Hematopoietic multipotent progenitor cell treated with erythropoietin and hydrocortisone succinate and interleukin-3 and kit ligand, for 6 days (in vitro differentiated cells): ENCODE results near the gene ABHD14A.
A peak's percentile ranks its signal among the peaks of the same experiment; 100 is the strongest.

Source experiments
- DNase-seq: peaks from one replicate; pipeline ENCODE4 v3.0.0-alpha.2; 2015

The ABHD14A gene

GRCh38 chr3:51997172-51997571, 22.3 kb downstream of the ABHD14A start:
- no peak for DNase-seq

- no peak for DNase-seq
Measured at GRCh38 chr3:51997935-51998596, 23.2 kb downstream of the ABHD14A start.

DNA sequence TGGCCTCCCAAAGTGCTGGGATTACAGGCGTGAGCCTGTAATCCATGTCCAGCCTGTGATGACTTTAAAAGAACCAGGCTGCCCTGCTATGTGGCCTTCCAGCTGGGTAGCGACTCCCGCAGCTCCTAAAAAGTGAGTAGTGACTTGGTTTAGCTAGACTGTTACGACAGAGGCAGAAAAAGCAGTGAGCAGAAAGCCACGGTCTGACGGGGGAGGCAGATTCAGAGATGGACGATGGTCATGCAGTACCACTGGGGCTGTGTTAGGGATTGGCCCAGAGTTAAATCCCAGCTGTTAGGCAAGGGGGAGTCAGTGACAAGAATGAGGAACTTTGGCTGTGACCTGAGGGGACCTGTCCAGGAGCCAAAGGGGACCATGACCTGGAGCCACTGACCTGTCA, 23.9 kb downstream of the ABHD14A start:
- no peak for DNase-seq

DNA sequence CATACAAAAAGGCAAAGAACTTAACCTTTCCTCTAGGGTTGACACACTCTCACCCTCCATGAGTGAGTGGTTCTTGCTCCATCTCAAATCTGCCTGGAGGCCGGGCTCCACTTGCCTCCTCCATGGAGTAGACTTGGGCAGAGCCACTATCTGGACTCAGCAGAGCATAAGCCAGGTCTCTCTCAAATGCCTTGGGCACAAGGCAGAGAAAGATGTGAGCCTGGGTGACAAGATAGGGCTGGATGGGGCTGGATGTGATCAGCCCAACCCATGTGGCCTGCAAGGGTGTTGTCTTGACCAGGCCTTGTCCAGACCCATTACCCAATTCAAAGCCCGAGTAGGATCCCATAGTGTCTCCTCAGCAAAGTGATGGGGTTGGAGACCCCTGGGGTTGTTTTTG, 25.0 kb downstream of the ABHD14A start:
- DNase-seq, result peak; percentile 85

GRCh38 chr3:52001443-52001974, 26.6 kb downstream of the ABHD14A start:
- peak; percentile 86 for DNase-seq

DNA sequence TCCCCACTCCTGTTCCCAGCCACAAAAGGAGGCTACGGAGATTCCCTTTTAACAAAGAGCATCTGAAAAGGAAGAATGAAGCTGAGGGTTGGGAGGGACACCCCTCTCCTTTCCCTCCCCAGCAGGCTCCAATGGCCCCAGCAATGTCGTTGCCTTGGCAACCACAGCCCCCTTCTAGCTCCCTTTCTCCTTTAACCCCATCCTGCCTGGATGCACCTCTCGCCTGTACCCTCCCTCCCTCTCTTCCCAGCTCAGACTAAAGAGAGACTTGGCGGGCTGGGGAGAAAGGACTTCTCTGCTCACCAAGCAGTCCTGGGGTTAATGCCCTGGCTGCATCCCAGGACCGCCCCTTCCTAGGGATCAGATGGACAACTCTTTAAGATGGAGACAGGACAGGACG, 27.9 kb downstream of the ABHD14A start:
- DNase-seq, result no peak

GRCh38 chr3:52004163-52004787, 29.4 kb downstream of the ABHD14A start:
- peak; percentile 38 for DNase-seq

- no peak for DNase-seq
Measured at GRCh38 chr3:52004906-52005395, 30.1 kb downstream of the ABHD14A start.

DNA sequence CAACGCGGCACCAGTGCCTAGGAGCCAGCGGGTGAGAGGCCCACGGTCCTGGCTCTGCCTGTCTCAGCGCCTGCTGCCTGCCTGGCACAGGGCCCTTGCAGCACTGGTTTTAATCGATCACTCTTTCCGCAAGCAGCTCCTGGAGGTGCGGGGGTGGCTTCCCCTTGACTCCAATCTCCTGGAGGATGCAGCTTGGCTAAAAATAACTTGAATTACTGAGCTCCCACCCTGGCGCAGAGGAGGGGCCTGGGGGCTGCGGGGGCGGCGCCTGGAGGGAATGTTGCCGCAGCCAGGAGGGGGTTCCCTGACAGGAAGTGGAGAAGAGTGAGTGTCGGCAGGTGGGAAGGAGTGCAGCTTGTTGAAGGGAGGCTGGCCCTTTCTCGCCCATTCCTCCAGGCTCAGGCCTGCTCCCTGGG, 30.7 kb downstream of the ABHD14A start:
- DNase-seq, result no peak

GRCh38 chr3:52006017-52006819, 31.4 kb downstream of the ABHD14A start:
- peak; percentile 61 for DNase-seq

DNA sequence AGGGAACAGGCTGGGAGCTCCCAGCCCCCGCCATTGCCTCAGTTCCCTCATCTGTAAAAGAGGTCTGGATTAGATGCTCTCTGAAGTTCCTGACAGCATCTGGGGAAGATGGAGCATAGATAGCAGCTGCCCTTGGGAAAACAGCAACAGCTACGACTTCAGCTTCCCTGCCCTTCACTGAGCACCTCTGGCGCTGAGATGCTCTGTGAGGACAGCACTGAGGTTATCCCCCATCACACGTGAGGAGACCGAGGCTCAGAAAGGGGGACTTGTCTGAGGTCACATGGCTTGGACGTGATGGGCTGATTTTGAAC, 31.9 kb downstream of the ABHD14A start:
- DNase-seq, result no peak

DNA sequence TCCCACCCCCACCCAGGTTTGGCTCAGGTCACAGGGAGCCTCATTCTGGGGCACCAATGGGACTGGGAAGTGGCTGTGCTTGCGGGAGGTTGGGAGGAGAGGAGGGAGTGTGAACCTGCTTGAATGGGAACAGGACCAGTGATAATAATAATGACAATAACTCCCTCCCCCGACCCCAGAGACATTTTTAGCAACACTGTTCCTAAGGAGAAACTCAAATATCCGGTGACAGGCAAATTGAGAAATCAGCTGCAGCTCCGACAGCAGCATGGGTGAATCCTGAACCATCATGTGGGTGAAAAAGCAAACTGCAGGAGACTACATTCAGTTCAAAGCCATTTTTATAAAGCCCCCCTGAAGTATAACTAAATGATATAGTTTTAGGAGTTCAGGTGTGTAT, 32.4 kb downstream of the ABHD14A start:
- no peak for DNase-seq

DNA sequence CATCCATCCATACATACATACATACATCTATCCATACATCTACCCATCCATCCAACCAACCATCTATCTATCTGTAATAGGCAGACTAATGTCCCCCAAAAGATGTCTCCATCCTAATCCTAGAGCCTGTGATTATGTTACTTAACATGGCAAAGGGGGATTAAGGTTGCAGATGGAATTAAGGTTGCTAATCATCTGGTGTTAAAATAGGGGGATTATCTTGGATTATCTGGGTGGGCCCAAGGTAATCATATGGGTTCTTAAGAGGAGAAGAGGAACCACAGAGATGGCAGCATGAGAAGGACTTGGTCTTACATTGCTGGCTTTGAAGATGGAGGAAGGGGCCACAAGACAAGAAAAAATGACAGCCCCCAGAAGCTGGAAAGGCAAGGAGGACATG, 35.6 kb downstream of the ABHD14A start:
- DNase-seq, result no peak

GRCh38 chr3:52012699-52013098, 37.8 kb downstream of the ABHD14A start:
- no peak for DNase-seq

GRCh38 chr3:52013802-52014598, 39.1 kb downstream of the ABHD14A start:
- no peak for DNase-seq

DNA sequence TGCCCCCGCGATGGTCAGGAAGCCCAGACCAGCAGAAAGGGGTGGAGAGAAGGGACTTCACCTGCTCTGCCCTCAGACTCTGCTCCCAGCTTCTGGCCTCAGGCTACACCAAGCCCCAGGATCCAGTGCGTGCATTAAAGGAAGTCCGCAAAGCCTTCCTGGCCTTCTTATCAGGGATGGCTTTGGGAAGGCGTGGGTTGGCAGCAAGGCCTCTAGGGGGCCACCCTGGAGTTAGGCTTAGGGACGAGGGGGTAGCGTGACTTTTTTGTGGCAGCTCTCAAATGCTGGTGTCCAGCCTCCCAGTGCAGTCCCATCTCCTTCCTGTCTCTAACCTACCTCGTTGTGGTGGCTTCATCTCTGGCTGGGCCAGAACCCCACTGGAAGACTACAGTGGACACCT, 39.7 kb downstream of the ABHD14A start:
- DNase-seq, result peak; percentile 55

DNA sequence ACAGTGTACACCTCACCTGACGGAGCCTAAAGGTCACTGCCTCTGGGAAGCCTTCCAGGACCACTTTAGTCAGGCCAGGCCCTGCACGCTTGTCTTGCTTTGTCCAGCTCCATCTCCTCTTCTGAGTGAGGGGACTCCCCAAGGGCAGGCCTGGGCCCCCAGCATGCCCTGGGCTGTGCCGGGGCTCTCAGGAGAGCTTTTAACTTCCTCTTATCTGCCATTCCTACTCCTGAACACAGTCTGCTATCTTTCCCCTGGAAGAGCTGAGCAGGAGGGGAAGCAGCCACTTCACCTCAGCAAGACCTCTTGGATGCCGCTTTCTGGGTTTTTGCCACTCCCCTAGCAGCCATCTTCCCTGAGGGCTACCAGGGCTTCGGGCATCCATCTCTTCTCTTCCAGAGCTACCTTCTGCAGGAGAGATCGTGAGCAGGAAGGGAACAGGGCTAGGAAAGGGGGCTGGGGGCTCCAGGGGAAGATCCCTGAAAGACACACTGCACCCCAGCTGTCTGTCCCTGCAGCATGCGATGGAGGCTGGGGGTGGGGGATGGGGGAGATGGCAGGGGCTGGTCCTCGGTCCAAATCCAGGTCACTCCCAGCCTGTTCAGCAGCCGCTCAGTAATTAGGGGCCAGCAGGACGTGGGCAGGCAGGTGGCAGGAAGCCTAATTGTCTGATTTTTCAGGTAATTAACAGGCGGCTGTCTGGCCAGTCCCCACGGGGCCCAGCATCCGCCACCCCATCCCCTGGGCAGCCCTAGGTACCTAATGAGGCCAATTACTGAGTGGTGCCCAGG, 40.8 kb downstream of the ABHD14A start:
- no peak for DNase-seq

DNA sequence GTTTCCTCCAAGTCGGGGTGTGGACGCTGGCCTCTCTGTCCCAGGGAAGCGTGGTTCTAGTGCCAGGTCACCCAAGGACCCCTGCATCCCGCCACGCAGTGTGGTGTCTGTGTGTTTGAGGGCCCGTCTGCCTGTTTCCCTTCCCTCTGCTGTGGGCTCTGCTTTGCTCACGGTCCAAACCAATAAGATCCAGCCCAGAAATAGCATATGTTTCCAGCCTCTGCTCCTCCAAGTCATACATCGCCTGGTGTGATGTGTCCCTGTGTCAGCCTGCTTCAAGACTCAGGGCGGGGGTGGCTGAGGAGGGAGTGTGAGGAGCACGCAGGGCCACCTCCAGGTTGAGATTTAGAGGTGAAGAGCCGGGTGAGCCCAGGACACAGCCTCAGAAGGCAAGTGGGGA, 42.7 kb downstream of the ABHD14A start:
- DNase-seq, result no peak

- no peak for DNase-seq
Measured at GRCh38 chr3:52018319-52019000, 43.6 kb downstream of the ABHD14A start.

DNA sequence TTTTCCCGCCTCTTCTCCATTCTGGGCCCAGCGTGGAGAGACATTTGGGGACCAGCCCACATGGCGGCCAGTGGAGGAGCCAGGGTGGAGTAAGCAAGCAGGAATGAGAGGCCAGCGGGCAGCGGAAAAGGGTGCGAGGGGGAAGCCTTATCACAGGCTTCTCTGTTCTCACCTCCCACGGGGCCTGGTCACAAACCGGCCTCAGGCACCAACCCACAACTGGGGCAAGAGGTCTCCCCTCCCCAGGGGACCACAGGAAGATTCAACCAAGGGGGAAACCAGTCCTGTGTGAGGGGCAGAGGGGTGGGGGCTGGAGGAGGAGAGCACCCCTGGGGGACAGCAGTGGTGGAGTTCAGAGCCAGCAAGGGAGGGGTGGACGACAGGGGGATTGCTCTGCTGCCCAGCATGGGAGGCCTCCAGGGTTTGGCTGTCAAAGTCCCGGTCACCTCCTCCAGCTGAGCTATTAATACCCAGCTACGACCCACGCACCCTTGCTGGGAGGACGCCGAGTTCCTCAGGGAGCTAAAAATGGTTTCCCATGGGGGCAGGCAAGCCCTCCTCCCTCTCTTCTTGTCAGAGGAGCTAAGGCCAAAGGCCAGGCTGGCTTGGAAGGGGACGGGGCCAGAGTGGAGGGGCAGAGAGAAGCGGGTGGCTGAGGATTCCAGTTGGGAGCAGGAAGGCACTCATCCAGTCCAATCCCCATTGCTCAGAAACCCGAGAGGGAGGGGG, 44.7 kb downstream of the ABHD14A start:
- no peak for DNase-seq

GRCh38 chr3:52020796-52021195, 45.9 kb downstream of the ABHD14A start:
- no peak for DNase-seq
